Nephron (organoid): ENCODE results near the gene CXCR2.

Experiments used
- H3K27ac Mint-ChIP-seq, 3 experiments: 2 replicates each; pipeline ENCODE4 v1.8.0; 2020; ENCODE audit warnings: mixed read lengths in 3 of 3, mild to moderate bottlenecking in 2 of 3, moderate library complexity in 1 of 3
- H3K27me3 Mint-ChIP-seq: 2 replicates; pipeline ENCODE4 v1.8.0; 2021; ENCODE audit warnings: low read depth, mild to moderate bottlenecking, moderate library complexity, mixed read lengths
- H3K36me3 Mint-ChIP-seq: 2 replicates; pipeline ENCODE4 v1.8.0; 2020; ENCODE audit warnings: low read depth, mixed read lengths
- H3K4me1 Mint-ChIP-seq: 2 replicates; pipeline ENCODE4 v1.8.0; 2020; ENCODE audit warnings: mixed read lengths
- H3K4me3 Mint-ChIP-seq, 3 experiments: 2 replicates each; pipeline ENCODE4 v1.8.0; 2020; ENCODE audit warnings: mild to moderate bottlenecking in 3 of 3, mixed read lengths in 3 of 3, moderate library complexity in 2 of 3
- H3K9me3 Mint-ChIP-seq: 2 replicates; pipeline ENCODE4 v1.8.0; 2020; ENCODE audit warnings: mixed read lengths
- TF ChIP-seq, protein P1 (sequence below), 3 experiments: fragments of 200-600 bp; sonication (generic); IDR thresholded peaks; one replicate each; pipeline ENCODE4 v1.5.0; 2021; ENCODE audit warnings: antibody characterized with exemption in 3 of 3; ENCODE audit not compliant: unreplicated experiment in 3 of 3

CXCR2 gene

DNA sequence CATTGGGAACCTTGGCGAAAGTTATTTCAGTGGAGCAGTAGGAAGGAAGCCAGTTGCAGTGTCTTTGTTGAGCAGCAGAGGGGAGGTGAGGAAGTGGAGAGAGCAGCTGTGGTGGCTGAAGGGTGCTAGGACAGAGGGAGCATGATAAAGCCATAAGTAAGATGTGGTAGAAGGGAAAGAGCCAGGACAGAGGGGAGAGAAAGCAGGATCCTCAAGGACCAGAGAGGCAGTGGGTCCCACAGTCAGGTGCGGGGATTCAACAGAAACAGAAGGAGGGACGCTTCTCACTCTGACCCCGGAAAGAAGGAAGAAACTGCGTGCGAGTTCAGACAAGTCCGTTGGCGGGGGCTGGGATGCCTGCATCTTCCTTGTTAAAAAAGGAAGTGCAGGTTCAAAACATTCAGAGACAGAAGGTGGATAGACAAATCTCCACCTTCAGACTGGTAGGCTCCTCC lies at the start of gene CXCR2:
TSS of gene CXCR2 (plus strand) at position 403 of the 455 bp plus-strand sequence. CDS start 8,774 bp downstream, outside the sequence.
- TF ChIP-seq, protein P1, sequence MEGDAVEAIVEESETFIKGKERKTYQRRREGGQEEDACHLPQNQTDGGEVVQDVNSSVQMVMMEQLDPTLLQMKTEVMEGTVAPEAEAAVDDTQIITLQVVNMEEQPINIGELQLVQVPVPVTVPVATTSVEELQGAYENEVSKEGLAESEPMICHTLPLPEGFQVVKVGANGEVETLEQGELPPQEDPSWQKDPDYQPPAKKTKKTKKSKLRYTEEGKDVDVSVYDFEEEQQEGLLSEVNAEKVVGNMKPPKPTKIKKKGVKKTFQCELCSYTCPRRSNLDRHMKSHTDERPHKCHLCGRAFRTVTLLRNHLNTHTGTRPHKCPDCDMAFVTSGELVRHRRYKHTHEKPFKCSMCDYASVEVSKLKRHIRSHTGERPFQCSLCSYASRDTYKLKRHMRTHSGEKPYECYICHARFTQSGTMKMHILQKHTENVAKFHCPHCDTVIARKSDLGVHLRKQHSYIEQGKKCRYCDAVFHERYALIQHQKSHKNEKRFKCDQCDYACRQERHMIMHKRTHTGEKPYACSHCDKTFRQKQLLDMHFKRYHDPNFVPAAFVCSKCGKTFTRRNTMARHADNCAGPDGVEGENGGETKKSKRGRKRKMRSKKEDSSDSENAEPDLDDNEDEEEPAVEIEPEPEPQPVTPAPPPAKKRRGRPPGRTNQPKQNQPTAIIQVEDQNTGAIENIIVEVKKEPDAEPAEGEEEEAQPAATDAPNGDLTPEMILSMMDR (IDR thresholded peaks at IDR 0.05; ENCODE audit: unreplicated experiment in 3 of 3): no peak
- H3K27ac Mint-ChIP-seq: no peak within 1 kb of the TSS
- no peak within 1 kb of the TSS for H3K4me3 Mint-ChIP-seq
- no peaks in the 10 kb centered on the region for H3K4me1 Mint-ChIP-seq
- peaks cover 21% of the 10 kb centered on the region for H3K9me3 Mint-ChIP-seq
- H3K27me3 Mint-ChIP-seq: peaks cover 17% of the 10 kb centered on the region
- no peaks in the 10 kb centered on the region for H3K36me3 Mint-ChIP-seq

DNA sequence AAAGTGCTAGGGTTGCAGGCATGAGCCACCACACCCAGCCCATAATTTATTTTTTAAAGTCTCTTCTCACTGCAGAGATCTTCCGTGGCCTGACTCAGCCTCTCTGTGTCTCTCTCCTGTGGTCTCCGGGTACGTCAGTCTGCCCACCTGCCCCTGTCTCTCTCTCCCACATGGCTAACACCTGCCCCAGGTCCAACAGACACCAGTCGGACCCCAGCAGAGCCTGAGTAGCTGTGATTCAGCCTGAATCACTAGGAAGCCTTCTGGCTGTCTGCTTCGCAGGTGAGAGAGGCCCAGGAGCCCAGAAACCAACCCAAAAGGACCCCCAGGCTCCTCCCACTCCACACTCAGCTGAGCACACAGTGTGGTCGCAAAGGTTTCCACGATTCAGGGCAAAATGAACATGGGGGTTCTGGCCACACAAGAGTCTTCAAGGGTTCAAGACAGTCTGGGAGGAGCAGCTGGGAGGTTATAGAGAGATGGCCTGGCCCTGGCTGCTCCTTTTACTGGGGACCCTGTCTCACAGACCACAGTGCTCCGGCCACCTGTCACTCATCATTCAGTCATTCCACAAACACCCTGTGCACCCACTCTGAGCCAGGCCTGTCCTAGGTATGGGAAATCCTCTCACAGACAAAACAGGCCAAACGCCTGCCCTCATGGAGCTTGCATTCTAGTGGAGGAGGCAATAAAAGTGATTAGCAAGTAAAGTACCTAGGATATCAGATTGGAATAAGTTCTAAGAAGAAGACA lies 48.2 kb upstream of the CXCR2 start:
- Mint-ChIP-seq H3K36me3 (peaks cover 3% of the 10 kb centered on the region), H3K4me3 (no peak overlapping the region), H3K27me3 (peaks cover 14% of the 10 kb centered on the region), H3K4me1 (no peaks in the 10 kb centered on the region), H3K27ac (no peak overlapping the region), H3K9me3 (no peaks in the 10 kb centered on the region)
- TF ChIP-seq, protein P1 (IDR thresholded peaks at IDR 0.05; ENCODE audit: unreplicated experiment in 3 of 3): no peak

DNA sequence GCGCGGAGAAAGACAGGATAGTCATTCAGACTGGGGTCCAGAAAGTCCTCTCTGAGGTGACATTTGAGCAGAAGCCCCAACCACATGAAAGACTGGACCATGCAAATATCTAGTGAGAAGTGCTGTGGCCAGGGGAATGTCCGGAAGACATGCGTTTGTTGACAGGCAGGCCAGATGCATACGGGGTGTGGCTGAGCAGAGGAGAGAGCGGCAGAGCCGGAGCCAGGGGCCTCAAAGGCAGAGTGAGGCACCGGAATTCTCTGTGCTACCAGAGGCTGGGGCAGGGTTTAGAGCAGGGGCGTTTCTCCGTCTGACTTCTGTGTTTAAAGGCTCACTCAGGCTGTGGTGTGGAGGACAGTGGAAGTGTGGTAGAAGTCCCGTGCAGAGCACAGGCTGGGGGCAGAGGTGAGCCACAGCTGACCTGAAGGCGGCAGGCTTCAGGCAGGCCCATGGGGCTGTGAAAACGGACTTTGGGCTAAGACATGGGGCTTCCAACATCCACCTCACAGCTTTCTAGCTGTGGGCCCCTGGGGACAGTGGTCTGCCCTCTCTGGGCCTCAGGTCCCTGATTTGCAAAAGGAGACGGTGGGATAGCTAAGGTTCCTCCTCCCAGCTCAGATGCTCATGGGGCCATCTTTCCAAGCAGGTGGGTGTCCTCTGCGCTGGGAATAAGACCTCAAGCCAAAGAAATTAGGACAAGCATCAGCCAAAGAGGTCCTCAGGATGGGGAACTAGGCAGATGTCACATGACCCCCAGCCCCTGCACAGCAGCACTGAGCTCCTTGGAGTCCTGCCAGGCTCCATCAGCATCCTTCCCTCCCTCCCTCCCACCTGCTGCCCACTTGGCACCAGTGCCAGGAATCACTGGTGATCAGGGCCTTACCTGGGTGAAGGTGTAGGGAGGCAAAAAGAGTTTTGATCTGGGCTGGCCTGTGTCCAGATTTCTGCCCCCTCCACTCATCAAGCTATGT lies 45.6 kb upstream of the CXCR2 start:
- H3K27ac Mint-ChIP-seq: no peak overlapping the region
- H3K4me3 Mint-ChIP-seq: no peak overlapping the region
- H3K36me3 Mint-ChIP-seq: peaks cover 3% of the 10 kb centered on the region
- no peaks in the 10 kb centered on the region for H3K4me1 Mint-ChIP-seq
- H3K9me3 Mint-ChIP-seq: peaks cover 3% of the 10 kb centered on the region
- peaks cover 10% of the 10 kb centered on the region for H3K27me3 Mint-ChIP-seq
- TF ChIP-seq, protein P1 (IDR thresholded peaks at IDR 0.05; ENCODE audit: unreplicated experiment in 3 of 3): no peak

DNA sequence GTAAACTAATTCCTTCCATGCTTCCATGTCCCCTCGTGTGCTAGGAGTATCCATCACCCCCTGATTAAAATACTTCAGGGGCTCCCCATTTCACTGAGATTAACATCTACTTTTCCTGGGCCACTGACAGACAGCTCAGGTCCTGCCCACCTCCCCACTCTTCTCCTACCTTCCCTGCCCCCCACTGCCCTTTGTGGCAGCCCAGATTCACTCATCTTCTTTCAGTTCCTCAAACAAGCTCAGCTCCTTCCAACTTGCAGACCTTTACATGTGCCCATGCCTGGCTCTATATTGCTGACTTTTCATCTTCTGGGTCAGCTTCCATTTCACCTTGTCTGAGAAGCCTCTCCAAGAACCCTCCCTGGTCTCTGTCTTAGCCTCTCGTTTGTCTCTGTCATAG lies 44.8 kb upstream of the CXCR2 start:
- peaks cover 10% of the 10 kb centered on the region for H3K9me3 Mint-ChIP-seq
- no peaks in the 10 kb centered on the region for H3K4me1 Mint-ChIP-seq
- peaks cover 9% of the 10 kb centered on the region for H3K27me3 Mint-ChIP-seq
- H3K4me3 Mint-ChIP-seq: no peak overlapping the region
- TF ChIP-seq, protein P1 (IDR thresholded peaks at IDR 0.05; ENCODE audit: unreplicated experiment in 3 of 3): no peak
- H3K36me3 Mint-ChIP-seq: peaks cover 3% of the 10 kb centered on the region
- H3K27ac Mint-ChIP-seq: no peak overlapping the region

DNA sequence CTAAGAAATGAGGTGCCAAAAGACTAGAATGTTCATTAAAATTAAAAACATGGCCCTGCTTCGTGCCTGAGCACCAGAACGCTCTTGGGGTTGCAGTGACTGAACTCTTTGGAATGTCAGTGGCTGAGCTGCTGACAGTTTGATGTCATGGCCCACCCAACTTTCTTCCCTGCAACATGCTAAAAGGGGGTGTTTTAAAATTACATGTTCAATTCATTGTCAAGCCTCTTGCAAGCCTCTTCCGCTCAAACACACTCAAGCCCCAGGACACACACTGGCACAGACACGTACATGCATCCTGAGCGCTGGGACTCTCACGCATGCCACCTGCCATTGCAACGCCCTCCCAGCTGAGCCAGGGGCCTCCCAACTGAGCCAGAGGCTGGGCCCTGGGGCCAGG lies 44.1 kb upstream of the CXCR2 start:
- H3K4me3 Mint-ChIP-seq: no peak overlapping the region
- H3K27ac Mint-ChIP-seq: no peak overlapping the region
- peaks cover 9% of the 10 kb centered on the region for H3K27me3 Mint-ChIP-seq
- H3K9me3 Mint-ChIP-seq: peaks cover 17% of the 10 kb centered on the region
- H3K36me3 Mint-ChIP-seq: peaks cover 3% of the 10 kb centered on the region
- H3K4me1 Mint-ChIP-seq: no peaks in the 10 kb centered on the region
- TF ChIP-seq, protein P1 (IDR thresholded peaks at IDR 0.05; ENCODE audit: unreplicated experiment in 3 of 3): no peak
